Measurements from ENCODE around the gene MLXIP.

The MLXIP gene

GRCh38 chr12:122152754-122153153 lies 74.2 kb downstream of the MLXIP start:
- H3K23ac ChIP-seq (ENCODE audit: low read depth, low read length, poor library complexity): no peak overlapping the region
- H3K79me1 ChIP-seq (ENCODE audit: low read depth, low read length): no peaks in the 10 kb centered on the region
- H2BK15ac ChIP-seq (ENCODE audit: low read length): no peak overlapping the region
- no peaks in the 10 kb centered on the region for H3K9me3 ChIP-seq (replicated peaks in 1 of 2; ENCODE audit: control insufficient read depth in 2 of 2, insufficient read depth in 1 of 2, low read depth in 1 of 2, low read length in 2 of 2)
- no peak overlapping the region for H2BK120ac ChIP-seq (ENCODE audit: low read depth, low read length)
- H3K9ac ChIP-seq (ENCODE audit: low read depth, low read length, poor library complexity): no peak overlapping the region
- no peak overlapping the region for H3K14ac ChIP-seq (ENCODE audit: low read length)
- H2AK5ac ChIP-seq (ENCODE audit: low read depth, low read length): no peak overlapping the region
- H3K27ac ChIP-seq (replicated peaks; ENCODE audit: low read length): no peak overlapping the region
- H3K4ac ChIP-seq (ENCODE audit: low read length): no peak overlapping the region
- H3K4me1 ChIP-seq (ENCODE audit: control insufficient read depth in 2 of 2, insufficient read depth in 1 of 2, low read depth in 1 of 2, low read length in 2 of 2): peaks cover 2 to 4% of the 10 kb centered on the region in 2 donors
- WGBS, 2 donors (ENCODE audit: extremely low coverage in 2 of 2, insufficient read length in 2 of 2, insufficient replicate concordance in 1 of 2): no CpG with 5 or more reads among the region's 9 CpGs
- H3K18ac ChIP-seq (ENCODE audit: low read length): no peak overlapping the region
- no peak overlapping the region for H4K91ac ChIP-seq (ENCODE audit: low read depth, low read length, poor library complexity)
- H2BK5ac ChIP-seq (ENCODE audit: low read length): no peak overlapping the region
- H2BK12ac ChIP-seq (ENCODE audit: low read length): no peak overlapping the region
- no peak overlapping the region for H2AFZ ChIP-seq (ENCODE audit: low read length)
- H3K27me3 ChIP-seq (ENCODE audit: control insufficient read depth in 3 of 3, insufficient read depth in 3 of 3, low read depth in 1 of 3, low read length in 3 of 3): no peaks in the 10 kb centered on the region
- DNase-seq (ENCODE audit: low spot score): no peak
- H3K4me3 ChIP-seq (ENCODE audit: low read length in 2 of 2): no peak overlapping the region
- no peaks in the 10 kb centered on the region for H3K36me3 ChIP-seq (replicated peaks in 1 of 2; ENCODE audit: control insufficient read depth in 2 of 2, insufficient read depth in 2 of 2, low read length in 2 of 2)
- H4K8ac ChIP-seq (ENCODE audit: low read depth, low read length): no peak overlapping the region
- H3K4me2 ChIP-seq (ENCODE audit: insufficient read depth, low read length, poor library complexity, severe bottlenecking): no peak overlapping the region

GRCh38 chr12:122155705-122156104 lies 77.1 kb downstream of the MLXIP start:
- Histone ChIP-seq H2BK15ac (ENCODE audit: low read length) (no peak overlapping the region), H4K8ac (ENCODE audit: low read depth, low read length) (no peak overlapping the region), H3K18ac (ENCODE audit: low read length) (no peak overlapping the region), H2BK120ac (ENCODE audit: low read depth, low read length) (no peak overlapping the region), H3K36me3 (replicated peaks in 1 of 2; ENCODE audit: control insufficient read depth in 2 of 2, insufficient read depth in 2 of 2, low read length in 2 of 2) (no peaks in the 10 kb centered on the region), H3K23ac (ENCODE audit: low read depth, low read length, poor library complexity) (no peak overlapping the region), H3K79me1 (ENCODE audit: low read depth, low read length) (no peaks in the 10 kb centered on the region), H3K4me2 (ENCODE audit: insufficient read depth, low read length, poor library complexity, severe bottlenecking) (no peak overlapping the region), H2AK5ac (ENCODE audit: low read depth, low read length) (no peak overlapping the region), H2BK12ac (ENCODE audit: low read length) (no peak overlapping the region), H3K9me3 (replicated peaks in 1 of 2; ENCODE audit: control insufficient read depth in 2 of 2, insufficient read depth in 1 of 2, low read depth in 1 of 2, low read length in 2 of 2) (no peaks in the 10 kb centered on the region), H3K4me1 (ENCODE audit: control insufficient read depth in 2 of 2, insufficient read depth in 1 of 2, low read depth in 1 of 2, low read length in 2 of 2) (peaks cover 2 to 4% of the 10 kb centered on the region in 2 donors), H3K27ac (replicated peaks; ENCODE audit: low read length) (no peak overlapping the region), H3K27me3 (ENCODE audit: control insufficient read depth in 3 of 3, insufficient read depth in 3 of 3, low read depth in 1 of 3, low read length in 3 of 3) (peaks cover 0 to 4% (median 0%) of the 10 kb centered on the region in 3 experiments), H3K14ac (ENCODE audit: low read length) (no peak overlapping the region), H3K4me3 (ENCODE audit: low read length in 2 of 2) (no peak overlapping the region), H3K4ac (ENCODE audit: low read length) (no peak overlapping the region), H3K9ac (ENCODE audit: low read depth, low read length, poor library complexity) (no peak overlapping the region), H2AFZ (ENCODE audit: low read length) (no peak overlapping the region), H2BK5ac (ENCODE audit: low read length) (peak overlapping the region; percentile 59), H4K91ac (ENCODE audit: low read depth, low read length, poor library complexity) (no peak overlapping the region)
- WGBS, 2 donors (ENCODE audit: extremely low coverage in 2 of 2, insufficient read length in 2 of 2, insufficient replicate concordance in 1 of 2): no CpG with 5 or more reads among the region's 10 CpGs
- no peak for DNase-seq (ENCODE audit: low spot score)

- H3K27ac ChIP-seq (replicated peaks; ENCODE audit: low read length): no peak overlapping the region
- H2BK5ac ChIP-seq (ENCODE audit: low read length): no peak overlapping the region
- no peak for DNase-seq (ENCODE audit: low spot score)
- no peak overlapping the region for H3K23ac ChIP-seq (ENCODE audit: low read depth, low read length, poor library complexity)
- no CpG with 5 or more reads among the region's 7 CpGs for WGBS, 2 donors (ENCODE audit: extremely low coverage in 2 of 2, insufficient read length in 2 of 2, insufficient replicate concordance in 1 of 2)
- H3K9me3 ChIP-seq (replicated peaks in 1 of 2; ENCODE audit: control insufficient read depth in 2 of 2, insufficient read depth in 1 of 2, low read depth in 1 of 2, low read length in 2 of 2): no peaks in the 10 kb centered on the region
- H3K4me3 ChIP-seq (ENCODE audit: low read length in 2 of 2): no peak overlapping the region
- H2AFZ ChIP-seq (ENCODE audit: low read length): no peak overlapping the region
- no peak overlapping the region for H3K9ac ChIP-seq (ENCODE audit: low read depth, low read length, poor library complexity)
- no peak overlapping the region for H4K91ac ChIP-seq (ENCODE audit: low read depth, low read length, poor library complexity)
- peaks cover 0 to 4% (median 0%) of the 10 kb centered on the region in 3 experiments for H3K27me3 ChIP-seq (ENCODE audit: control insufficient read depth in 3 of 3, insufficient read depth in 3 of 3, low read depth in 1 of 3, low read length in 3 of 3)
- no peak overlapping the region for H3K14ac ChIP-seq (ENCODE audit: low read length)
- H2BK120ac ChIP-seq (ENCODE audit: low read depth, low read length): no peak overlapping the region
- H3K36me3 ChIP-seq (replicated peaks in 1 of 2; ENCODE audit: control insufficient read depth in 2 of 2, insufficient read depth in 2 of 2, low read length in 2 of 2): no peaks in the 10 kb centered on the region
- H3K18ac ChIP-seq (ENCODE audit: low read length): no peak overlapping the region
- H4K8ac ChIP-seq (ENCODE audit: low read depth, low read length): no peak overlapping the region
- no peak overlapping the region for H3K4me2 ChIP-seq (ENCODE audit: insufficient read depth, low read length, poor library complexity, severe bottlenecking)
- no peaks in the 10 kb centered on the region for H3K4me1 ChIP-seq (ENCODE audit: control insufficient read depth in 2 of 2, insufficient read depth in 1 of 2, low read depth in 1 of 2, low read length in 2 of 2)
- no peak overlapping the region for H2BK15ac ChIP-seq (ENCODE audit: low read length)
- H3K79me1 ChIP-seq (ENCODE audit: low read depth, low read length): no peaks in the 10 kb centered on the region
- no peak overlapping the region for H3K4ac ChIP-seq (ENCODE audit: low read length)
- no peak overlapping the region for H2BK12ac ChIP-seq (ENCODE audit: low read length)
- H2AK5ac ChIP-seq (ENCODE audit: low read depth, low read length): no peak overlapping the region
These were observed 80.2 kb downstream of the MLXIP start for GRCh38 chr12:122158700-122159285.

GRCh38 chr12:122159882-122160281 lies 81.3 kb downstream of the MLXIP start:
- Histone ChIP-seq H3K9ac (ENCODE audit: low read depth, low read length, poor library complexity) (no peak overlapping the region), H2BK15ac (ENCODE audit: low read length) (no peak overlapping the region), H3K4me2 (ENCODE audit: insufficient read depth, low read length, poor library complexity, severe bottlenecking) (no peak overlapping the region), H3K4ac (ENCODE audit: low read length) (no peak overlapping the region), H2AK5ac (ENCODE audit: low read depth, low read length) (no peak overlapping the region), H3K27me3 (ENCODE audit: control insufficient read depth in 3 of 3, insufficient read depth in 3 of 3, low read depth in 1 of 3, low read length in 3 of 3) (peaks cover 0 to 4% (median 0%) of the 10 kb centered on the region in 3 experiments), H3K36me3 (replicated peaks in 1 of 2; ENCODE audit: control insufficient read depth in 2 of 2, insufficient read depth in 2 of 2, low read length in 2 of 2) (no peaks in the 10 kb centered on the region), H2AFZ (ENCODE audit: low read length) (no peak overlapping the region), H4K8ac (ENCODE audit: low read depth, low read length) (no peak overlapping the region), H3K4me1 (ENCODE audit: control insufficient read depth in 2 of 2, insufficient read depth in 1 of 2, low read depth in 1 of 2, low read length in 2 of 2) (no peaks in the 10 kb centered on the region), H4K91ac (ENCODE audit: low read depth, low read length, poor library complexity) (no peak overlapping the region), H2BK5ac (ENCODE audit: low read length) (no peak overlapping the region), H2BK120ac (ENCODE audit: low read depth, low read length) (no peak overlapping the region), H2BK12ac (ENCODE audit: low read length) (no peak overlapping the region), H3K9me3 (replicated peaks in 1 of 2; ENCODE audit: control insufficient read depth in 2 of 2, insufficient read depth in 1 of 2, low read depth in 1 of 2, low read length in 2 of 2) (no peaks in the 10 kb centered on the region), H3K23ac (ENCODE audit: low read depth, low read length, poor library complexity) (no peak overlapping the region), H3K27ac (replicated peaks; ENCODE audit: low read length) (no peak overlapping the region), H3K4me3 (ENCODE audit: low read length in 2 of 2) (no peak overlapping the region), H3K14ac (ENCODE audit: low read length) (no peak overlapping the region), H3K18ac (ENCODE audit: low read length) (no peak overlapping the region), H3K79me1 (ENCODE audit: low read depth, low read length) (no peaks in the 10 kb centered on the region)
- no peak for DNase-seq (ENCODE audit: low spot score)
- whole genome bisulfite sequencing, 2 donors (ENCODE audit: extremely low coverage in 2 of 2, insufficient read length in 2 of 2, insufficient replicate concordance in 1 of 2): no CpG with 5 or more reads among the region's 4 CpGs
